Right lobe of liver (tissue), 4 donors: Measurements from ENCODE around the gene MYD88.

ENCODE experiments used
- CTCF ChIP-seq, 4 donors: fragments of 200-600 bp in 3 of 4; fragments of 450-650 bp in 1 of 4; IDR thresholded peaks; one replicate each; pipeline versions ENCODE4 v1.5.1 to v1.8.0; 2016 to 2022; ENCODE audit warnings: antibody characterized with exemption in 4 of 4, mild to moderate bottlenecking in 2 of 4
- POLR2A ChIP-seq: fragments of 450-650 bp; IDR thresholded peaks from one replicate; pipeline ENCODE4 v1.6.1; 2017; ENCODE audit warnings: antibody characterized with exemption, mild to moderate bottlenecking
- donor health status: DM: no; HTN: no; CAD: no.
- donor health status: DM: no; HTN: no; CAD: no.
- donor health status: DM: no; HTN: yes; CAD: no.

GRCh38 chr3:38163117-38163840, 24.8 kb downstream of the MYD88 start:
- TF ChIP-seq CTCF (IDR thresholded peaks at IDR 0.05) = no peak
- no peak for TF ChIP-seq POLR2A
